Gastroesophageal sphincter (tissue), 4 donors: ENCODE results near the gene ADGRB2. TPM values are rescaled to one million over a fixed set of nuclear protein-coding genes. Genes with fewer than 3 reads are reported as not detected.

Source experiments
- ATAC-seq: fragments of 150-250 bp; one replicate; pipeline ENCODE4 v1.9.1; 2016; ENCODE audit warnings: mild to moderate bottlenecking, moderate library complexity
- H3K27ac ChIP-seq, 4 donors: fragments of 200-600 bp; sonication (generic) in 3 of 4; 1 replicate in 3 of 4; 2 replicates in 1 of 4; pipeline ENCODE4 v1.5.1; 2016 to 2019
- H3K27me3 ChIP-seq: fragments of 200-600 bp; sonication (generic); one replicate; pipeline ENCODE4 v1.5.1; 2019
- H3K36me3 ChIP-seq, 2 donors: fragments of 200-600 bp; sonication (generic); one replicate each; pipeline ENCODE4 v1.5.1; 2019; ENCODE audit warnings: control low read depth in 1 of 2
- H3K4me1 ChIP-seq, 3 donors: fragments of 200-600 bp; sonication (generic); 1 replicate in 2 of 3; 2 replicates in 1 of 3; pipeline ENCODE4 v1.5.1; 2016 to 2019; ENCODE audit warnings: control low read depth in 2 of 3
- H3K4me3 ChIP-seq, 2 donors: fragments of 200-600 bp; sonication (generic); one replicate each; pipeline ENCODE4 v1.5.1; 2019; ENCODE audit warnings: mild to moderate bottlenecking in 1 of 2, moderate library complexity in 1 of 2
- H3K9me3 ChIP-seq, 3 donors: fragments of 200-600 bp; sonication (generic); one replicate each; pipeline ENCODE4 v1.5.1; 2017 to 2019; ENCODE audit warnings: control low read depth in 2 of 3
- EP300 ChIP-seq: sonication (generic); formaldehyde crosslinking; IDR thresholded peaks from one replicate; pipeline ENCODE4 v1.6.1; 2017; ENCODE audit warnings: antibody characterized with exemption, mild to moderate bottlenecking
- POLR2A ChIP-seq, 2 donors: fragments of 450-650 bp; IDR thresholded peaks; one replicate each; pipeline ENCODE4 v1.6.1; 2017; ENCODE audit warnings: antibody characterized with exemption in 2 of 2, mild to moderate bottlenecking in 2 of 2, moderate library complexity in 1 of 2
- POLR2AphosphoS5 ChIP-seq: sonication (generic); formaldehyde crosslinking; IDR thresholded peaks from one replicate; pipeline ENCODE4 v1.6.1; 2017; ENCODE audit warnings: antibody characterized with exemption
- WGBS, 2 donors: methylation state at CpG; one replicate each; pipeline ENCODE4 v1.1.5; 2018; ENCODE audit warnings: low coverage in 1 of 2; 5-methylcytosine and 5-hydroxymethylcytosine counted together
- total RNA-seq, 4 donors: library from RNA; depleted of rRNA; stranded (reverse); fragments of >200 nt; gene quantifications; one replicate each; pipeline ENCODE4 v1.1.0, GENCODE V29; 2016
- TF ChIP-seq, protein P1 (sequence below), 4 experiments: fragments of 200-600 bp in 2 of 4; fragments of 450-650 bp in 2 of 4; sonication (generic) in 1 of 4; IDR thresholded peaks; one replicate each; pipeline ENCODE4 v1.5.1; 2017 to 2019; ENCODE audit warnings: antibody characterized with exemption in 4 of 4, mild to moderate bottlenecking in 2 of 4, moderate library complexity in 2 of 4

Gene ADGRB2
- total RNA-seq, 4 donors from 2014 or later, result 1.7 to 6.0 (median 3.2) TPM

DNA sequence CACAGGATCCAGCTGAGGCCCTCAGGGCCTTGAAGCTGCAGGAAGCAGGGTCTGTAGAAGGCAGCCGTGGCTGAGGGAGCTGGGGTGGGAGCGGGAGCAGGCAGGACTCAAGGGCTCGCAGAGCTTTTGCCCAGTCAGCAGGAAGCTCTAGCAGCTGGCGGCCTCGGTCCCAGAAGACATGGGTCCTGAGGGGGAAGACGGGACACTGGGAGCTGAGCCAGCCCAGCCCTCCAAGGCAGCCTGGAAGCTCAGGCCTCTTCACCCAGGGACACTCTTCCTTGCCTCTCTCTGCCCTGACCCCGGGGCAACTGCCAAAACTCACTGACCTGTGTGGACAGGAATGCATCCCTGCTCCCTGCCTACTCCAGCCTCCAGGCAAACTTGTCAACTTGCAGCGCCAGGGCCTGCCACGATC is 8.9 kb downstream of the ADGRB2 start:
- no peak for ATAC-seq
- TF ChIP-seq, protein P1, sequence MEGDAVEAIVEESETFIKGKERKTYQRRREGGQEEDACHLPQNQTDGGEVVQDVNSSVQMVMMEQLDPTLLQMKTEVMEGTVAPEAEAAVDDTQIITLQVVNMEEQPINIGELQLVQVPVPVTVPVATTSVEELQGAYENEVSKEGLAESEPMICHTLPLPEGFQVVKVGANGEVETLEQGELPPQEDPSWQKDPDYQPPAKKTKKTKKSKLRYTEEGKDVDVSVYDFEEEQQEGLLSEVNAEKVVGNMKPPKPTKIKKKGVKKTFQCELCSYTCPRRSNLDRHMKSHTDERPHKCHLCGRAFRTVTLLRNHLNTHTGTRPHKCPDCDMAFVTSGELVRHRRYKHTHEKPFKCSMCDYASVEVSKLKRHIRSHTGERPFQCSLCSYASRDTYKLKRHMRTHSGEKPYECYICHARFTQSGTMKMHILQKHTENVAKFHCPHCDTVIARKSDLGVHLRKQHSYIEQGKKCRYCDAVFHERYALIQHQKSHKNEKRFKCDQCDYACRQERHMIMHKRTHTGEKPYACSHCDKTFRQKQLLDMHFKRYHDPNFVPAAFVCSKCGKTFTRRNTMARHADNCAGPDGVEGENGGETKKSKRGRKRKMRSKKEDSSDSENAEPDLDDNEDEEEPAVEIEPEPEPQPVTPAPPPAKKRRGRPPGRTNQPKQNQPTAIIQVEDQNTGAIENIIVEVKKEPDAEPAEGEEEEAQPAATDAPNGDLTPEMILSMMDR (IDR thresholded peaks at IDR 0.05), result no peak
- no peak for TF ChIP-seq POLR2AphosphoS5
- TF ChIP-seq POLR2A (IDR thresholded peaks at IDR 0.05), result no peak
- TF ChIP-seq EP300, result no peak
- Histone ChIP-seq H3K27ac (no peak overlapping the region), H3K9me3 (no peaks in the 10 kb centered on the region), H3K27me3 (peaks cover 5% of the 10 kb centered on the region), H3K4me3 (no peak overlapping the region), H3K36me3 (no peaks in the 10 kb centered on the region), H3K4me1 (peaks cover 0 to 17% (median 9%) of the 10 kb centered on the region in 3 donors)
- whole genome bisulfite sequencing, 2 donors, result 66 to 67% methylated on average over 2 to 3 of the region's 9 CpGs

- no peaks in the 10 kb centered on the region for H3K9me3 ChIP-seq
- 75% methylated on average over 5 of the region's 15 CpGs; no CpG with 5 or more reads in 1 of the 2 donors for WGBS, 2 donors
- TF ChIP-seq POLR2AphosphoS5, result no peak
- no peak for TF ChIP-seq POLR2A (IDR thresholded peaks at IDR 0.05)
- TF ChIP-seq, protein P1 (IDR thresholded peaks at IDR 0.05), result no peak
- TF ChIP-seq EP300, result no peak
- H3K4me3 ChIP-seq, result no peak overlapping the region
- ATAC-seq, result no peak
- no peak overlapping the region for H3K27ac ChIP-seq
- H3K36me3 ChIP-seq, result no peaks in the 10 kb centered on the region
- H3K27me3 ChIP-seq, result peaks cover 5% of the 10 kb centered on the region
- H3K4me1 ChIP-seq, result peaks cover 0 to 14% (median 9%) of the 10 kb centered on the region in 3 donors
Measured at GRCh38 chr1:31754397-31754796, 9.7 kb downstream of the ADGRB2 start.

- no peak for TF ChIP-seq POLR2AphosphoS5
- TF ChIP-seq EP300, result no peak
- TF ChIP-seq, protein P1 (IDR thresholded peaks at IDR 0.05), result no peak
- no peak for TF ChIP-seq POLR2A (IDR thresholded peaks at IDR 0.05)
- peak; percentile 45 for ATAC-seq
- H3K36me3 ChIP-seq, result no peaks in the 10 kb centered on the region
- no peak overlapping the region for H3K27ac ChIP-seq
- no peak overlapping the region for H3K4me3 ChIP-seq
- WGBS, 2 donors, result 60 to 80% methylated on average over 1 to 2 of the region's 9 CpGs
- peaks cover 5% of the 10 kb centered on the region for H3K27me3 ChIP-seq
- H3K4me1 ChIP-seq, result peaks cover 0 to 14% (median 9%) of the 10 kb centered on the region in 3 donors
- H3K9me3 ChIP-seq, result no peaks in the 10 kb centered on the region
Measured at GRCh38 chr1:31753707-31754349, 10.3 kb downstream of the ADGRB2 start.

GRCh38 chr1:31752952-31753475 is 11.1 kb downstream of the ADGRB2 start:
- H3K27ac ChIP-seq, result no peak overlapping the region
- H3K27me3 ChIP-seq, result peaks cover 5% of the 10 kb centered on the region
- ATAC-seq, result no peak
- WGBS, 2 donors, result 74% methylated on average over 9 of the region's 12 CpGs; no CpG with 5 or more reads in 1 of the 2 donors
- TF ChIP-seq EP300 (no peak), POLR2A (IDR thresholded peaks at IDR 0.05) (no peak), POLR2AphosphoS5 (no peak)
- TF ChIP-seq, protein P1 (IDR thresholded peaks at IDR 0.05), result no peak
- no peak overlapping the region for H3K4me3 ChIP-seq
- no peaks in the 10 kb centered on the region for H3K36me3 ChIP-seq
- H3K4me1 ChIP-seq, result peaks cover 0 to 14% (median 9%) of the 10 kb centered on the region in 3 donors
- H3K9me3 ChIP-seq, result no peaks in the 10 kb centered on the region

DNA sequence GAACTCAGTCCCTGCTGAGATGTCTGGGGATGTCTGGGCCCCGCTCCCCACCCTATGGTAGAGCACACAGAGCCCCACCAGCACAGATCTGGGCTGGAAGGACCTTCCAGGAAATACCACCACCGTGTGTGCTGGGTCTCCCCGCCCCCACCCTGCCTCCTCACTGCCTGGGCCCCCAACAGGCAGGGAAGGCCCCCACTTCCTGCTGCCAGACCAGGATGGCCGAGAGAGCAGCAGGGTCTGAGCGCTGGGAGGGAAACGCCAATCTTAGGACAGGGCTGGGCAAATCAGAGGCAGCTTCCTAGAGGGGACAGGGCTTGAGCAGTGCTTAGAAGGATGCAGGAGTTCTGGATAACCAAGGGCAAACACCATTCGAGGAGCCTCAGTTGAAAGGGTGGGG is 11.9 kb downstream of the ADGRB2 start:
- Histone ChIP-seq H3K4me1 (peaks cover 0 to 14% (median 9%) of the 10 kb centered on the region in 3 donors), H3K9me3 (no peaks in the 10 kb centered on the region), H3K36me3 (no peaks in the 10 kb centered on the region), H3K27ac (no peak overlapping the region), H3K4me3 (no peak overlapping the region), H3K27me3 (peaks cover 5% of the 10 kb centered on the region)
- WGBS, 2 donors, result 52 to 68% methylated on average over 2 to 3 of the region's 7 CpGs
- TF ChIP-seq, protein P1 (IDR thresholded peaks at IDR 0.05), result no peak
- no peak for TF ChIP-seq POLR2AphosphoS5
- no peak for TF ChIP-seq EP300
- no peak for TF ChIP-seq POLR2A (IDR thresholded peaks at IDR 0.05)
- no peak for ATAC-seq
